Measurements from ENCODE around the gene RNF17.

Gene RNF17

DNA sequence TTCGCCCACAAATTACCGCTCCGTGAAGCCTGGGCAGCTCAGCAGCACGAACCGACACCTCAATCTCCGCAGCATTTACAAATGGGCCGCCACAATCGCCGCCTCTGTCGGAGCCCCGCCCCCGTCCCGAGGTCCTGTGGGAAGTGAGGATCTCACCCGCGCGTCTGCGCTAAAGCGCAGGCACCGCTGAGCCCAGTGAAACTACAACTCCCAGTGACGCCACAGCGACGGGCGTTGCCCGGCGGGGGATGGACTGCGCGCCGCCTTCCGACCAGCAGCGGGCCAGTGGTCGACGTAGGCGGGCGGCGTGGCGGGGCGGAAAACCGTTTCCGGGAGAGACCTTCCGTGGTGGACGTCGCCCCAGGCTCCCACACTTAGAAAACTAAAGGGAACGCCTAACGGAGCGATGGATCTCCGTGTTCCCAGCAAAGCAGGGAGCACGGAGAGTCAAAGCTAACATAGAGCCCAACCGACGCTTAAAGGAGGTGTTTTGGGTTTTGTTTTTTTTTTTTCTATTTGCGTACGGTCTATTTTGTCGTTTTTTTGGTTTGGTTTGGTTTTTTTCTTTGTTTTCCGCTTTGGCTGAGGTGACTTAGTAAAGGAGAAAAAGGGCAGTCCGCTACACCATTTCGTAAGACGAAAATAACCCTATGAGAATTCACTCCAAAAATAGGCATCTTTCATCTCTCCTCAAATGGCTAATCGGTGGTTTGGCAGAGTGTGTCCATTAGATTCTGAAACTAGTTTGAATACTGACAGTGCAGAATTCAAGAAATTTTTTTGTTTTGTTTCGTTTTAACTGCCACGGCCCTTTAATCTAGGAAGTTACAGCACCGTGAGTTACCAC, 159.0 kb downstream of the RNF17 start:
- peak overlapping the region; percentile 94 for H2AFZ ChIP-seq (ENCODE audit: low read depth, low read length)

DNA sequence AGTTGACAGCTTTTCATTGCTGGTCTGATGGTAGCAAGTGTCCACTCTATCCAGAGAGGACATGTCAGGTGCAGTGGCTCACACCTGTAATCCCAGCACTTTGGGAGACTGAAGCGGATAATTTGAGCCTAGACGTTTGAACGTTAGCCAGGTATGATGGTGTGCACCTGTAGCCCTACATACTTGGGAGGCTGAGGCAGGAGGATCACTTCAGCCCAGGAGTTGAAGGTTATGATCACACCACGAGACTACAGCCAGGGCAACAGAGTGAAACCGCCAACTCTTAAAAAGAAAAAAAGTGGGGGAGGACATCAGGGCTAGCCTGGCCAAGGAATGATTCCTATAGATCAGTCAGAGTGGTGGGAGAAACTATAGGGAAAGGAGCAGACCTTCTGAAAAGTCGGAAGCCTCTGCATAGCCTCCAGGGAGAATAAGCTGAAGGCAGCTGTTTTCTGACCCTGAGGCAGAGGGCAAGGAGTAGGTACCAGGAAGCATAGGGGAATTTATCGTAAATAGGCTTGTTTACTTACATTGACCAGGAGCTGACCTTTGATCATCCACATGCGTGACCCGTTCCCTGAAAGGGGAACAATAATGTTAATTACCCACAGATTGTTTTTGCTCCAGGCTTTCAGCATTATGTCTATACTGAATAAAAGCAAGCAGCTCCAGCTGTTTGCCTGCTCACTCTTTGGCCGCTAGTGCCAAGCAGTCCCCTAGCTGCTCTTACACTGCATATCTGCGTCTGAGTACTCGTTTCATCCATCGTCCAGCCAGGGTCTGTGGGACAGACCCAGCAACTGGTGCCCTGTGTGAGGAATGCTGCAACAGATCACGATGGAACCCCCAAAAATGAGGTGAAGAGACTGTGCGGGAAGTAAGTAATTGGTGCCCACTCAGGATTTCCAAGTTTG, 161.6 kb downstream of the RNF17 start:
- Histone ChIP-seq H3K4me1 (ENCODE audit: insufficient read depth, low read length) (peaks cover 19% of the 10 kb centered on the region), H3K9ac (ENCODE audit: low read depth, low read length) (no peak overlapping the region), H4K20me1 (ENCODE audit: insufficient read depth, low read length) (peaks cover 4% of the 10 kb centered on the region; the same call in 1 of the 2 replicates), H3K36me3 (ENCODE audit: insufficient read depth, low read length) (no peaks in the 10 kb centered on the region), H3K27me3 (ENCODE audit: insufficient read depth, low read length, poor library complexity) (peaks cover 16% of the 10 kb centered on the region), H3K4me2 (ENCODE audit: insufficient read depth, low read length) (no peak overlapping the region), H3K9me3 (ENCODE audit: insufficient read depth, low read length, severe bottlenecking) (no peaks in the 10 kb centered on the region), H3K4me3 (ENCODE audit: low read depth in 1 of 2, low read length in 2 of 2) (no peak overlapping the region), H3K79me2 (ENCODE audit: insufficient read depth, low read length) (peaks cover 21% of the 10 kb centered on the region), H3K27ac (ENCODE audit: low read length) (no peak overlapping the region), H2AFZ (ENCODE audit: low read depth, low read length) (no peak overlapping the region)
- TF ChIP-seq, protein P1, sequence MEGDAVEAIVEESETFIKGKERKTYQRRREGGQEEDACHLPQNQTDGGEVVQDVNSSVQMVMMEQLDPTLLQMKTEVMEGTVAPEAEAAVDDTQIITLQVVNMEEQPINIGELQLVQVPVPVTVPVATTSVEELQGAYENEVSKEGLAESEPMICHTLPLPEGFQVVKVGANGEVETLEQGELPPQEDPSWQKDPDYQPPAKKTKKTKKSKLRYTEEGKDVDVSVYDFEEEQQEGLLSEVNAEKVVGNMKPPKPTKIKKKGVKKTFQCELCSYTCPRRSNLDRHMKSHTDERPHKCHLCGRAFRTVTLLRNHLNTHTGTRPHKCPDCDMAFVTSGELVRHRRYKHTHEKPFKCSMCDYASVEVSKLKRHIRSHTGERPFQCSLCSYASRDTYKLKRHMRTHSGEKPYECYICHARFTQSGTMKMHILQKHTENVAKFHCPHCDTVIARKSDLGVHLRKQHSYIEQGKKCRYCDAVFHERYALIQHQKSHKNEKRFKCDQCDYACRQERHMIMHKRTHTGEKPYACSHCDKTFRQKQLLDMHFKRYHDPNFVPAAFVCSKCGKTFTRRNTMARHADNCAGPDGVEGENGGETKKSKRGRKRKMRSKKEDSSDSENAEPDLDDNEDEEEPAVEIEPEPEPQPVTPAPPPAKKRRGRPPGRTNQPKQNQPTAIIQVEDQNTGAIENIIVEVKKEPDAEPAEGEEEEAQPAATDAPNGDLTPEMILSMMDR (IDR thresholded peaks at IDR 0.05; ENCODE audit: borderline replicate concordance, extremely low read depth, low read length, poor library complexity, severe bottlenecking): no peak
- no peak for TF ChIP-seq EZH2 (IDR thresholded peaks at IDR 0.05; ENCODE audit: borderline replicate concordance, low read depth, low read length, severe bottlenecking)
- DNase-seq: no peak
- ATAC-seq (ENCODE audit: insufficient read depth, low read depth): no peak

More for the DNA sequence above, 159.0 kb downstream of the RNF17 start:
- H3K27me3 ChIP-seq (ENCODE audit: insufficient read depth, low read length, poor library complexity): peaks cover 8% of the 10 kb centered on the region
- peak overlapping the region; percentile 65 for H3K4me2 ChIP-seq (ENCODE audit: insufficient read depth, low read length)
- TF ChIP-seq, protein P1 (IDR thresholded peaks at IDR 0.05; ENCODE audit: borderline replicate concordance, extremely low read depth, low read length, poor library complexity, severe bottlenecking): peak; percentile 22
- no peak for TF ChIP-seq EZH2 (IDR thresholded peaks at IDR 0.05; ENCODE audit: borderline replicate concordance, low read depth, low read length, severe bottlenecking)
- H3K4me3 ChIP-seq (ENCODE audit: low read depth in 1 of 2, low read length in 2 of 2): peak overlapping the region; percentile 76 to 89
- ATAC-seq (ENCODE audit: insufficient read depth, low read depth) (peak; percentile 99), DNase-seq (peak; percentile 93)
- H3K79me2 ChIP-seq (ENCODE audit: insufficient read depth, low read length): peaks cover 44% of the 10 kb centered on the region
- peak overlapping the region; percentile 72 for H3K9ac ChIP-seq (ENCODE audit: low read depth, low read length)
- H3K4me1 ChIP-seq (ENCODE audit: insufficient read depth, low read length): peaks cover 19% of the 10 kb centered on the region
- peaks cover 4% of the 10 kb centered on the region; the same call in 1 of the 2 replicates for H4K20me1 ChIP-seq (ENCODE audit: insufficient read depth, low read length)
- H3K27ac ChIP-seq (ENCODE audit: low read length): peak overlapping the region; percentile 83
- H3K36me3 ChIP-seq (ENCODE audit: insufficient read depth, low read length): no peaks in the 10 kb centered on the region
- H3K9me3 ChIP-seq (ENCODE audit: insufficient read depth, low read length, severe bottlenecking): no peaks in the 10 kb centered on the region

DNA sequence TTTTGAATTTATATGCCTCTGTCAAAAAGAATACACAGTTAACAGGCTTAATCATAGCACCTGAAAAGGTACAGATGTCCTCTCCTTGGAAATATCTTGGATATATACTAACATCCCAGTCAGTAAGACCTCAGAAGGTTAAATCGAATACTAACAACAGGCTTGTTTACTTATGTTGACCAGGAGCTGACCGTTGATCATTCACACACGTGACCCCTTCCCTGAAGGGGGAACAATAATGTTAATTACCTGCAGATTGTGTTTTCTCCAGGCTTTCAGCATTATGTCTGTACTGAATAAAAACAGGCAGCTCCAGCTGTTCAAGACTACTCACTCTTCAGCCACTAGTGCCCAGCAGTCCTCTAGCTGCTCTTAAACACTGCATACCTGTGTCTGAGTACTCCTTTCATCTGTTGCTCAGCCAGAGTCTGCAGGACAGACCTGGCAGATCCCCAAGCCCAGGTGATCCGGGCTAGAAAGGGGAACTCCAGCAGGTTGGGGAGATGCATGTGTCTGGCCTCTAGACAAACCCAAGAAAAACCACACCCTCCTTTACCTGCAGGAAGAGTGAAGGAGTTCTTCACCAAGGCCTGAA, 163.9 kb downstream of the RNF17 start:
- Histone ChIP-seq H3K27ac (ENCODE audit: low read length) (no peak overlapping the region), H4K20me1 (ENCODE audit: insufficient read depth, low read length) (no peaks in the 10 kb centered on the region), H3K4me3 (ENCODE audit: low read depth in 1 of 2, low read length in 2 of 2) (no peak overlapping the region), H3K4me1 (ENCODE audit: insufficient read depth, low read length) (peaks cover 5% of the 10 kb centered on the region), H3K79me2 (ENCODE audit: insufficient read depth, low read length) (no peaks in the 10 kb centered on the region), H2AFZ (ENCODE audit: low read depth, low read length) (no peak overlapping the region), H3K9me3 (ENCODE audit: insufficient read depth, low read length, severe bottlenecking) (no peaks in the 10 kb centered on the region), H3K4me2 (ENCODE audit: insufficient read depth, low read length) (no peak overlapping the region), H3K27me3 (ENCODE audit: insufficient read depth, low read length, poor library complexity) (peaks cover 19% of the 10 kb centered on the region), H3K36me3 (ENCODE audit: insufficient read depth, low read length) (no peaks in the 10 kb centered on the region), H3K9ac (ENCODE audit: low read depth, low read length) (no peak overlapping the region)
- TF ChIP-seq, protein P1 (IDR thresholded peaks at IDR 0.05; ENCODE audit: borderline replicate concordance, extremely low read depth, low read length, poor library complexity, severe bottlenecking): no peak
- TF ChIP-seq EZH2 (IDR thresholded peaks at IDR 0.05; ENCODE audit: borderline replicate concordance, low read depth, low read length, severe bottlenecking): no peak
- DNase-seq: no peak
- ATAC-seq (ENCODE audit: insufficient read depth, low read depth): no peak

Data from DND-41 (cell line).